Neuronal stem cell (in vitro differentiated cells): ENCODE results near the gene PTCD2.

ENCODE experiments used
- DNase-seq: peaks from one replicate; pipeline ENCODE4 v3.0.0-alpha.2; 2013; ENCODE audit warnings: low spot score
- H2AFZ ChIP-seq: one replicate; pipeline ENCODE4 v1.6.1; 2013; ENCODE audit warnings: mild to moderate bottlenecking, low read length, inconsistent platforms
- H2AK5ac ChIP-seq: 2 replicates; pipeline ENCODE4 v1.6.1; 2013; ENCODE audit warnings: low read depth, mild to moderate bottlenecking, inconsistent platforms, low read length, moderate library complexity, mixed read lengths
- H2BK120ac ChIP-seq: 2 replicates; pipeline ENCODE4 v1.6.1; 2013; ENCODE audit warnings: low read depth, mild to moderate bottlenecking, inconsistent platforms, low read length, moderate library complexity, mixed read lengths
- H2BK12ac ChIP-seq: one replicate; pipeline ENCODE4 v1.6.1; 2013; ENCODE audit warnings: low read length, inconsistent platforms
- H2BK15ac ChIP-seq: 2 replicates; pipeline ENCODE4 v1.6.1; 2013; ENCODE audit warnings: mild to moderate bottlenecking, low read length, inconsistent platforms, mixed read lengths
- H2BK5ac ChIP-seq: one replicate; pipeline ENCODE4 v1.6.1; 2013; ENCODE audit warnings: inconsistent platforms, mild to moderate bottlenecking, low read length, moderate library complexity
- H3K14ac ChIP-seq: one replicate; pipeline ENCODE4 v1.6.1; 2013; ENCODE audit warnings: low read length, inconsistent platforms
- H3K18ac ChIP-seq: 2 replicates; pipeline ENCODE4 v1.6.1; 2013; ENCODE audit warnings: low read length, inconsistent platforms
- H3K23ac ChIP-seq: 2 replicates; pipeline ENCODE4 v1.6.1; 2013; ENCODE audit warnings: low read depth, mild to moderate bottlenecking, mixed read lengths, low read length, inconsistent platforms; ENCODE audit not compliant: poor library complexity
- H3K27ac ChIP-seq: replicated peaks from 3 replicates; pipeline ENCODE4 v1.5.1; 2013; ENCODE audit warnings: low read length, inconsistent platforms
- H3K27me3 ChIP-seq, 3 experiments: 2 replicates each; pipeline ENCODE4 v1.6.1; 2013; ENCODE audit warnings: low read length in 3 of 3, mild to moderate bottlenecking in 2 of 3, inconsistent platforms in 1 of 3, low read depth in 1 of 3, mixed read lengths in 1 of 3, moderate library complexity in 1 of 3; ENCODE audit not compliant: control insufficient read depth in 3 of 3, insufficient read depth in 3 of 3
- H3K36me3 ChIP-seq, 2 donors: replicated peaks in 1 of 2; 2 replicates each; pipeline ENCODE4 v1.6.1; 2013; ENCODE audit warnings: low read length in 2 of 2; ENCODE audit not compliant: control insufficient read depth in 2 of 2, insufficient read depth in 2 of 2
- H3K4ac ChIP-seq: 2 replicates; pipeline ENCODE4 v1.6.1; 2013; ENCODE audit warnings: inconsistent platforms, mild to moderate bottlenecking, low read length, moderate library complexity
- H3K4me1 ChIP-seq, 2 donors: 1 replicate in 1 of 2; 2 replicates in 1 of 2; pipeline ENCODE4 v1.6.1; 2013; ENCODE audit warnings: low read length in 2 of 2, low read depth in 1 of 2; ENCODE audit not compliant: control insufficient read depth in 2 of 2, insufficient read depth in 1 of 2
- H3K4me2 ChIP-seq: one replicate; pipeline ENCODE4 v1.6.1; 2013; ENCODE audit warnings: mild to moderate bottlenecking, low read length, inconsistent platforms; ENCODE audit not compliant: insufficient read depth, poor library complexity, severe bottlenecking
- H3K4me3 ChIP-seq, 2 donors: 2 replicates each; pipeline ENCODE4 v1.5.1; 2013; ENCODE audit warnings: low read length in 2 of 2, mild to moderate bottlenecking in 2 of 2, inconsistent platforms in 1 of 2, moderate library complexity in 1 of 2
- H3K79me1 ChIP-seq: one replicate; pipeline ENCODE4 v1.6.1; 2013; ENCODE audit warnings: low read depth, mild to moderate bottlenecking, inconsistent platforms, low read length, moderate library complexity
- H3K9ac ChIP-seq: one replicate; pipeline ENCODE4 v1.6.1; 2013; ENCODE audit warnings: mild to moderate bottlenecking, low read depth, low read length, inconsistent platforms; ENCODE audit not compliant: poor library complexity
- H3K9me3 ChIP-seq, 2 donors: replicated peaks in 1 of 2; 2 replicates each; pipeline versions ENCODE3 to v1.6.1; 2013; ENCODE audit warnings: low read length in 2 of 2, mild to moderate bottlenecking in 2 of 2, inconsistent platforms in 1 of 2, low read depth in 1 of 2, mixed read lengths in 1 of 2, moderate library complexity in 1 of 2; ENCODE audit not compliant: control insufficient read depth in 2 of 2, insufficient read depth in 1 of 2
- H4K8ac ChIP-seq: one replicate; pipeline ENCODE4 v1.6.1; 2013; ENCODE audit warnings: low read depth, mild to moderate bottlenecking, inconsistent platforms, low read length, moderate library complexity
- H4K91ac ChIP-seq: one replicate; pipeline ENCODE4 v1.6.1; 2013; ENCODE audit warnings: low read length, low read depth, mild to moderate bottlenecking, inconsistent platforms; ENCODE audit not compliant: poor library complexity
- WGBS, 2 donors: extraction: QIAGEN DNeasy Blood & Tissue Kit; methylation state at CpG; one replicate each; pipeline ENCODE4 v1.1.7; 2013; ENCODE audit warnings: missing lambda C conversion rate in 2 of 2, mixed read lengths in 1 of 2; ENCODE audit not compliant: insufficient read length in 2 of 2, insufficient replicate concordance in 1 of 2; ENCODE audit errors: extremely low coverage in 2 of 2; 5-methylcytosine and 5-hydroxymethylcytosine counted together

The PTCD2 gene

GRCh38 chr5:72377910-72378638, 57.9 kb downstream of the PTCD2 start:
- H3K4me2 ChIP-seq = no peak overlapping the region
- no peak overlapping the region for H2BK5ac ChIP-seq
- H3K27ac ChIP-seq = no peak overlapping the region
- H3K23ac ChIP-seq = no peak overlapping the region
- H3K9me3 ChIP-seq = no peaks in the 10 kb centered on the region
- no peak overlapping the region for H4K91ac ChIP-seq
- no peak overlapping the region for H2AFZ ChIP-seq
- H3K9ac ChIP-seq = no peak overlapping the region
- H3K18ac ChIP-seq = no peak overlapping the region
- H2BK12ac ChIP-seq = no peak overlapping the region
- no peak overlapping the region for H3K4ac ChIP-seq
- H3K36me3 ChIP-seq = no peaks in the 10 kb centered on the region
- no peak overlapping the region for H3K14ac ChIP-seq
- H3K4me3 ChIP-seq = no peak overlapping the region
- H2BK120ac ChIP-seq = no peak overlapping the region
- H2AK5ac ChIP-seq = no peak overlapping the region
- no peak overlapping the region for H4K8ac ChIP-seq
- H3K4me1 ChIP-seq = no peaks in the 10 kb centered on the region
- no peak overlapping the region for H2BK15ac ChIP-seq
- no peaks in the 10 kb centered on the region for H3K79me1 ChIP-seq
- WGBS, 2 donors = no CpG with 5 or more reads among the region's 4 CpGs
- no peak for DNase-seq
- H3K27me3 ChIP-seq = no peaks in the 10 kb centered on the region

GRCh38 chr5:72378639-72379289, 58.6 kb downstream of the PTCD2 start:
- Histone ChIP-seq H3K4me3 (no peak overlapping the region), H2AFZ (no peak overlapping the region), H3K23ac (no peak overlapping the region), H3K4ac (no peak overlapping the region), H3K27me3 (no peaks in the 10 kb centered on the region), H3K14ac (no peak overlapping the region), H2BK120ac (no peak overlapping the region), H3K79me1 (no peaks in the 10 kb centered on the region), H4K91ac (no peak overlapping the region), H2BK12ac (no peak overlapping the region), H3K4me1 (no peaks in the 10 kb centered on the region), H2BK5ac (no peak overlapping the region), H3K27ac (no peak overlapping the region), H3K9ac (no peak overlapping the region), H4K8ac (no peak overlapping the region), H3K4me2 (no peak overlapping the region), H3K18ac (no peak overlapping the region), H3K36me3 (no peaks in the 10 kb centered on the region), H3K9me3 (no peaks in the 10 kb centered on the region), H2AK5ac (no peak overlapping the region), H2BK15ac (no peak overlapping the region)
- no CpG with 5 or more reads among the region's 4 CpGs for WGBS, 2 donors
- no peak for DNase-seq

- Histone ChIP-seq H3K4me3 (no peak overlapping the region), H3K27me3 (no peaks in the 10 kb centered on the region), H4K8ac (no peak overlapping the region), H3K4me2 (no peak overlapping the region), H2BK5ac (no peak overlapping the region), H3K4me1 (no peaks in the 10 kb centered on the region), H3K27ac (no peak overlapping the region), H3K9me3 (no peaks in the 10 kb centered on the region), H2AFZ (no peak overlapping the region), H3K4ac (no peak overlapping the region), H3K79me1 (no peaks in the 10 kb centered on the region), H3K36me3 (no peaks in the 10 kb centered on the region), H4K91ac (no peak overlapping the region), H2BK15ac (no peak overlapping the region), H3K18ac (no peak overlapping the region), H2BK12ac (no peak overlapping the region), H2BK120ac (no peak overlapping the region), H2AK5ac (no peak overlapping the region), H3K23ac (no peak overlapping the region), H3K14ac (no peak overlapping the region), H3K9ac (no peak overlapping the region)
- WGBS, 2 donors = no CpG with 5 or more reads among the region's 10 CpGs
- no peak for DNase-seq
Observed at GRCh38 chr5:72379936-72380335, 59.8 kb downstream of the PTCD2 start.

- no peak overlapping the region for H3K4ac ChIP-seq
- no peak overlapping the region for H3K4me3 ChIP-seq
- H3K27me3 ChIP-seq = no peaks in the 10 kb centered on the region
- peak overlapping the region; percentile 6 for H2AFZ ChIP-seq
- no peak for DNase-seq
- no peak overlapping the region for H2AK5ac ChIP-seq
- H2BK12ac ChIP-seq = no peak overlapping the region
- H4K91ac ChIP-seq = no peak overlapping the region
- H3K9me3 ChIP-seq = no peaks in the 10 kb centered on the region
- H3K4me1 ChIP-seq = no peaks in the 10 kb centered on the region
- no peak overlapping the region for H3K18ac ChIP-seq
- H3K9ac ChIP-seq = no peak overlapping the region
- no peak overlapping the region for H4K8ac ChIP-seq
- H3K79me1 ChIP-seq = no peaks in the 10 kb centered on the region
- H3K27ac ChIP-seq = no peak overlapping the region
- no peak overlapping the region for H3K23ac ChIP-seq
- H2BK120ac ChIP-seq = no peak overlapping the region
- H2BK15ac ChIP-seq = no peak overlapping the region
- WGBS, 2 donors = no CpG with 5 or more reads among the region's 7 CpGs
- no peak overlapping the region for H3K14ac ChIP-seq
- no peak overlapping the region for H2BK5ac ChIP-seq
- no peak overlapping the region for H3K4me2 ChIP-seq
- H3K36me3 ChIP-seq = no peaks in the 10 kb centered on the region
Observed at GRCh38 chr5:72380492-72381274, 60.5 kb downstream of the PTCD2 start.
